Right cardiac atrium (tissue), 5 donors: Measurements from ENCODE around the gene RBBP5. TPM values are rescaled to one million over a fixed set of nuclear protein-coding genes. Genes with fewer than 3 reads are reported as not detected.

Experiments used
- ATAC-seq, 2 donors: fragments of 200-7000 bp; cut with Tn5 transposase; one replicate each; pipeline versions ENCODE4 v1.8.0 to v1.9.1; 2020; ENCODE audit warnings: moderate library complexity in 2 of 2, mild to moderate bottlenecking in 1 of 2
- DNase-seq, 3 donors: peaks; one replicate each; pipeline ENCODE4 v3.0.0-alpha.2; 2020
- H3K27ac ChIP-seq: one replicate; pipeline ENCODE4 v1.5.1; 2013; ENCODE audit warnings: mild to moderate bottlenecking, low read length, control low read depth, moderate library complexity
- H3K27me3 ChIP-seq: one replicate; pipeline ENCODE4 v1.6.1; 2013; ENCODE audit not compliant: control insufficient read depth, insufficient read depth
- H3K4me1 ChIP-seq: one replicate; pipeline ENCODE4 v1.6.1; 2013; ENCODE audit warnings: low read length; ENCODE audit not compliant: control insufficient read depth, insufficient read depth
- H3K4me3 ChIP-seq: one replicate; pipeline ENCODE4 v1.5.1; 2013; ENCODE audit warnings: low read length, control low read depth
- H3K9me3 ChIP-seq: one replicate; pipeline ENCODE4 v1.6.1; 2013; ENCODE audit warnings: low read length; ENCODE audit not compliant: control insufficient read depth
- WGBS: extraction: QIAGEN DNeasy Blood & Tissue Kit; methylation state at CpG from one replicate; pipeline ENCODE4 v1.1.7; 2013; 5-methylcytosine and 5-hydroxymethylcytosine counted together
- intact Hi-C, 4 donors: fragments of 100-400 bp; cut with DNase I; formaldehyde crosslinking; loops; one replicate each; pipeline versions ENCODE4 v1.11.0 to v1.14.0; 2022 to 2023
- polyA plus RNA-seq: library from polyadenylated mRNA; stranded (reverse); fragments of 200-250 nt; gene quantifications from one replicate; pipeline ENCODE4 v1.2.3, GENCODE V29; 2013
- total RNA-seq, 4 donors: library from RNA; stranded (reverse); fragmentation: NEBNext Ultra II Directional; extraction: Animal tissue kit (Norgen Biotek cat#: 25700); gene quantifications; one replicate each; pipeline ENCODE4 v1.2.1, GENCODE V29; 2021
- donor health status: healthy with polysubstance abuse.
- donor health status: DM: no; HTN: yes; CAD: no.
- donor health status: DM: no; HTN: no; CAD: no.
- donor health status: DM: no; HTN: yes; CAD: no; lungs with severe emphysema.
- donor health status: DM: yes; HTN: yes; CAD: no.

The RBBP5 gene
- total and polyA plus RNA-seq, 5 donors, result 5.4 to 13.1 (median 11.1) TPM

- no peak for DNase-seq
- intact Hi-C loops, result loop anchor here in 3 of 4 donors (5.0 kb wide), 2 partner anchors 78 to 83 kb away; no protein-coding TSS in a partner anchor
These were observed 56.9 kb downstream of the RBBP5 start for GRCh38 chr1:205064741-205065316.

GRCh38 chr1:205064301-205064700 is 57.5 kb downstream of the RBBP5 start:
- intact Hi-C loops, result loop anchor here in 3 of 4 donors (5.0 kb wide), 2 partner anchors 77 to 82 kb away; no protein-coding TSS in a partner anchor
- Histone ChIP-seq H3K4me1 (no peaks in the 10 kb centered on the region), H3K27me3 (no peaks in the 10 kb centered on the region), H3K27ac (no peak overlapping the region), H3K4me3 (no peak overlapping the region), H3K9me3 (no peaks in the 10 kb centered on the region)
- no peak for ATAC-seq
- WGBS, result 86% methylated on average over 11 of the region's 11 CpGs
- DNase-seq, result no peak

More at GRCh38 chr1:205064741-205065316, 56.9 kb downstream of the RBBP5 start:
- no peaks in the 10 kb centered on the region for H3K4me1 ChIP-seq
- H3K4me3 ChIP-seq, result no peak overlapping the region
- no peaks in the 10 kb centered on the region for H3K9me3 ChIP-seq
- no peak overlapping the region for H3K27ac ChIP-seq
- 86% methylated on average over 9 of the region's 9 CpGs for WGBS
- H3K27me3 ChIP-seq, result no peaks in the 10 kb centered on the region
- ATAC-seq, result no peak

GRCh38 chr1:205062895-205063294 is 58.9 kb downstream of the RBBP5 start:
- H3K27ac ChIP-seq, result no peak overlapping the region
- H3K27me3 ChIP-seq, result no peaks in the 10 kb centered on the region
- DNase-seq (no peak), ATAC-seq (no peak)
- WGBS, result 93% methylated on average over 3 of the region's 3 CpGs
- H3K4me3 ChIP-seq, result no peak overlapping the region
- intact Hi-C loops, result loop anchor here in 3 of 4 donors (5.0 kb wide), 2 partner anchors 76 to 81 kb away; no protein-coding TSS in a partner anchor
- no peaks in the 10 kb centered on the region for H3K9me3 ChIP-seq
- no peaks in the 10 kb centered on the region for H3K4me1 ChIP-seq

- intact Hi-C loops, result loop anchor here in 3 of 4 donors (5.0 kb wide), 2 partner anchors 75 to 80 kb away; no protein-coding TSS in a partner anchor
- ATAC-seq, result no peak
- DNase-seq, result no peak
- no peaks in the 10 kb centered on the region for H3K9me3 ChIP-seq
- WGBS, result 90% methylated on average over 8 of the region's 8 CpGs
- H3K4me1 ChIP-seq, result no peaks in the 10 kb centered on the region
- H3K27me3 ChIP-seq, result no peaks in the 10 kb centered on the region
- no peak overlapping the region for H3K27ac ChIP-seq
- H3K4me3 ChIP-seq, result no peak overlapping the region
These were observed 59.5 kb downstream of the RBBP5 start for GRCh38 chr1:205062319-205062718.

- Histone ChIP-seq H3K27me3 (no peaks in the 10 kb centered on the region), H3K4me1 (no peaks in the 10 kb centered on the region), H3K9me3 (no peaks in the 10 kb centered on the region), H3K27ac (no peak overlapping the region), H3K4me3 (no peak overlapping the region)
- WGBS, result 33% methylated on average over 13 of the region's 13 CpGs
- DNase-seq (peak; percentile 61 to 89 (median 88)), ATAC-seq (peak; percentile 52 to 64)
- intact Hi-C loops, result loop anchor here in 3 of 4 donors (5.0 kb wide), 2 partner anchors 74 to 79 kb away; no protein-coding TSS in a partner anchor
These were observed 60.1 kb downstream of the RBBP5 start for GRCh38 chr1:205061665-205062069.

- no peak overlapping the region for H3K27ac ChIP-seq
- peak in 1 of 2 donors; percentile 11 for ATAC-seq
- no peaks in the 10 kb centered on the region for H3K4me1 ChIP-seq
- no peak overlapping the region for H3K4me3 ChIP-seq
- no peaks in the 10 kb centered on the region for H3K9me3 ChIP-seq
- intact Hi-C loops, result loop anchor here in 3 of 4 donors (5.0 kb wide), 2 partner anchors 74 to 79 kb away; no protein-coding TSS in a partner anchor
- no peaks in the 10 kb centered on the region for H3K27me3 ChIP-seq
- peak in 1 of 3 donors; percentile 56 for DNase-seq
- 74% methylated on average over 14 of the region's 14 CpGs for WGBS
These were observed 60.6 kb downstream of the RBBP5 start for GRCh38 chr1:205061227-205061626.

GRCh38 chr1:205060746-205061145 is 61.0 kb downstream of the RBBP5 start:
- Histone ChIP-seq H3K9me3 (no peaks in the 10 kb centered on the region), H3K4me3 (no peak overlapping the region), H3K27ac (no peak overlapping the region), H3K27me3 (no peaks in the 10 kb centered on the region), H3K4me1 (no peaks in the 10 kb centered on the region)
- intact Hi-C loops, result loop anchor here in 3 of 4 donors (5.0 kb wide), 2 partner anchors 73 to 78 kb away; no protein-coding TSS in a partner anchor
- DNase-seq (no peak), ATAC-seq (peak in 1 of 2 donors; percentile 5)
- WGBS, result 93% methylated on average over 10 of the region's 10 CpGs

- WGBS, result 93% methylated on average over 6 of the region's 6 CpGs
- no peak for DNase-seq
These were observed 62.1 kb downstream of the RBBP5 start for GRCh38 chr1:205059660-205060059.

GRCh38 chr1:205058853-205059252 is 62.9 kb downstream of the RBBP5 start:
- Histone ChIP-seq H3K4me3 (no peak overlapping the region), H3K4me1 (no peaks in the 10 kb centered on the region), H3K27ac (no peak overlapping the region), H3K27me3 (no peaks in the 10 kb centered on the region), H3K9me3 (no peaks in the 10 kb centered on the region)
- WGBS, result 95% methylated on average over 12 of the region's 12 CpGs
- ATAC-seq (no peak), DNase-seq (no peak)
- intact Hi-C loops, result loop anchor here in 2 of 4 donors (10.0 kb wide), 2 partner anchors 64 to 254 kb away; no protein-coding TSS in a partner anchor

More at GRCh38 chr1:205059660-205060059, 62.1 kb downstream of the RBBP5 start:
- no peak for ATAC-seq
- Histone ChIP-seq H3K27ac (no peak overlapping the region), H3K4me1 (no peaks in the 10 kb centered on the region), H3K9me3 (no peaks in the 10 kb centered on the region), H3K4me3 (no peak overlapping the region), H3K27me3 (no peaks in the 10 kb centered on the region)
- intact Hi-C loops, result loop anchor here (5.0 to 10.0 kb wide), 4 partner anchors 65 to 255 kb away; no protein-coding TSS in a partner anchor

- no peaks in the 10 kb centered on the region for H3K27me3 ChIP-seq
- WGBS, result 92% methylated on average over 19 of the region's 19 CpGs
- no peaks in the 10 kb centered on the region for H3K4me1 ChIP-seq
- DNase-seq (no peak), ATAC-seq (no peak)
- intact Hi-C loops, result loop anchor here in 2 of 4 donors (10.0 kb wide), 2 partner anchors 63 to 253 kb away; no protein-coding TSS in a partner anchor
- H3K9me3 ChIP-seq, result no peaks in the 10 kb centered on the region
- no peak overlapping the region for H3K27ac ChIP-seq
- H3K4me3 ChIP-seq, result no peak overlapping the region
These were observed 63.8 kb downstream of the RBBP5 start for GRCh38 chr1:205057808-205058575.
